Gastrocnemius medialis (tissue), 4 donors: ENCODE measurements around the gene SYNPR.

ENCODE experiments used
- CTCF ChIP-seq, 5 experiments: fragments of 450-650 bp in 3 of 5; fragments of 200-600 bp in 2 of 5; sonication (generic) in 2 of 5; IDR thresholded peaks in 4 of 5; conservative IDR thresholded peaks in 1 of 5; 1 replicate in 4 of 5; 2 replicates in 1 of 5; pipeline ENCODE4 v1.5.1; 2016 to 2019; ENCODE audit warnings: antibody characterized with exemption in 5 of 5, mild to moderate bottlenecking in 3 of 5, moderate library complexity in 3 of 5
- POLR2A ChIP-seq, 2 donors: fragments of 450-650 bp; IDR thresholded peaks; one replicate each; pipeline ENCODE4 v1.6.1; 2017; ENCODE audit warnings: antibody characterized with exemption in 2 of 2, mild to moderate bottlenecking in 2 of 2, moderate library complexity in 2 of 2

GRCh38 chr3:63508305-63508704, 230.2 kb downstream of the SYNPR start:
- TF ChIP-seq CTCF (IDR thresholded peaks at IDR 0.05 in 4 of 5, conservative IDR thresholded peaks at IDR 0.05 in 1 of 5) = no peak
- TF ChIP-seq POLR2A (IDR thresholded peaks at IDR 0.05) = no peak
